Fibroblast of the aortic adventitia (primary cell): ENCODE results near the gene GRIA4. TPM values are rescaled to one million over a fixed set of nuclear protein-coding genes. Genes with fewer than 3 reads are reported as not detected.

ENCODE experiments used
- DNase-seq: peaks from one replicate; pipeline ENCODE4 v3.0.0-alpha.2; 2010; ENCODE audit warnings: low read depth
- H3K4me3 ChIP-seq: 2 replicates; pipeline ENCODE4 v1.5.1; 2011; ENCODE audit warnings: low read depth, mild to moderate bottlenecking, control low read depth, low read length, moderate library complexity
- total RNA-seq: library from RNA; depleted of rRNA; stranded (reverse); fragments of >200 nt; gene quantifications from 2 replicates; pipeline ENCODE4 v1.2.3, GENCODE V29; 2012; ENCODE audit warnings: low replicate concordance
- TF ChIP-seq, protein P1 (sequence below): IDR thresholded peaks from 2 replicates; pipeline ENCODE4 v1.5.1; 2011; ENCODE audit warnings: mild to moderate bottlenecking, low read length, control low read depth, inconsistent platforms; ENCODE audit not compliant: insufficient read depth

GRIA4 gene
- total RNA-seq, 1 donor = under 0.01 TPM

DNA sequence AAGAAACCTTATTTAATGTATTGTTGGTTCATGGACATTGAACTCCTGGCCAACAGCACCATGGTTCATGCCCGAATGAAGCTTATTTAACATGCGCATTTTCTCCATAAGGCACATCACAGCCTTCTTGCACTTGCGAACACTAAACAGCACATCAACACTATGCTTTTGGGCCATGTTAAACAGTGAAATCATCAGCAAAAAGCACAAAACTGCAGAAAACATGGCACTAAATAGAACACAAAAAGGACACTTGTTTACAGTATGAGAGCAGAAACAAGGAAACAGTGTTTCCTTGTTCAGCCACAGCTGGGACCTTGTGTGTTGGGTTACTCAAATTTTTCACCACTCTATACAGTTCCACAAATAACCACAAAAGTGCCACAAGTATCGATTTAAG is 289.9 kb downstream of the GRIA4 start:
- no peak overlapping the region for H3K4me3 ChIP-seq
- TF ChIP-seq, protein P1, sequence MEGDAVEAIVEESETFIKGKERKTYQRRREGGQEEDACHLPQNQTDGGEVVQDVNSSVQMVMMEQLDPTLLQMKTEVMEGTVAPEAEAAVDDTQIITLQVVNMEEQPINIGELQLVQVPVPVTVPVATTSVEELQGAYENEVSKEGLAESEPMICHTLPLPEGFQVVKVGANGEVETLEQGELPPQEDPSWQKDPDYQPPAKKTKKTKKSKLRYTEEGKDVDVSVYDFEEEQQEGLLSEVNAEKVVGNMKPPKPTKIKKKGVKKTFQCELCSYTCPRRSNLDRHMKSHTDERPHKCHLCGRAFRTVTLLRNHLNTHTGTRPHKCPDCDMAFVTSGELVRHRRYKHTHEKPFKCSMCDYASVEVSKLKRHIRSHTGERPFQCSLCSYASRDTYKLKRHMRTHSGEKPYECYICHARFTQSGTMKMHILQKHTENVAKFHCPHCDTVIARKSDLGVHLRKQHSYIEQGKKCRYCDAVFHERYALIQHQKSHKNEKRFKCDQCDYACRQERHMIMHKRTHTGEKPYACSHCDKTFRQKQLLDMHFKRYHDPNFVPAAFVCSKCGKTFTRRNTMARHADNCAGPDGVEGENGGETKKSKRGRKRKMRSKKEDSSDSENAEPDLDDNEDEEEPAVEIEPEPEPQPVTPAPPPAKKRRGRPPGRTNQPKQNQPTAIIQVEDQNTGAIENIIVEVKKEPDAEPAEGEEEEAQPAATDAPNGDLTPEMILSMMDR = no peak
- no peak for DNase-seq

DNA sequence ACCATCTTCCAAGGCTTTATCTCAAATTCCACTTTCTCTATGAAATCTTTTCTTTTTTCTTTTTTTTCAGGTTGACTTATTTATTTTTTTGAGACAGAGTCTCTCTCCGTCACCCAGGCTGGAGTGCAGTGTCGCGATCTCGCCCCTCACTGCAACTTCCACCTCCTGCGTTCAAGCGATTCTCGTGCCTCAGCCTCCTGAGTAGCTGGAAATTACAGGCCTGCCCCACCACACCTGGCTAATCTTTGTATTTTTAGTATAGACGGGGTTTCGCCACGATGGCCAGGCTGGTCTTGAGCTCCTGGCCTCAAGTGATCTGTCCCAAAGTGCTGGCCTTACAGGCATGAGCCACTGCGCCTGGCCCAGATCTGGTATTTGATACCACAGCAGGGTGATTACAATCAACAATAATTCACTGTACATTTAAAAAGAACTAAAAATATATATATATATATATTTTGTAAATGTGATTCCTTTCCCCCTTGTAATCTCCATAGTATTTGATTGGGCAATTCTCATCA is 290.7 kb downstream of the GRIA4 start:
- H3K4me3 ChIP-seq = no peak overlapping the region
- TF ChIP-seq, protein P1 = no peak
- DNase-seq = no peak

- TF ChIP-seq, protein P1 = no peak
- H3K4me3 ChIP-seq = no peak overlapping the region
- DNase-seq = no peak
Observed at GRCh38 chr11:105903113-105903512, 293.2 kb downstream of the GRIA4 start.

DNA sequence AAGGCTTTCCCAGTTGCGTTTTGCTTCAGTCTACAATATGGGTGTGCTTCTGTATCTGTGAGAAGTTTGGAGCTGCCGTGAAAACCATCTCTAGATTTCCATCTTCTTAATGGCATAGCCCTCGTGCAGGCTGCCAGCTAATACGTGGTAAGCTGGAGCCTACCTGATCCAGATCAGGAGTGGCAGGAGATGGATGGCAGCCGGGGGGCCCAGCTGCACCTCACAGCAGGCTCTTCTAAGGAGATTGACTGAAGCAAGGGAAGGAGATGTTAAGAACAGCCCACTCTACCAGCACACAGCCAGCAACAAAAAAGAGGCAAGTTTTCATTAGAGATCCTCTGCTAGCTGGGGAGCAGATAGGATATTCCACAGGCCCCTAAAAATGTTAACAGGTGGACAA is 296.6 kb downstream of the GRIA4 start:
- no peak for DNase-seq
- H3K4me3 ChIP-seq = no peak overlapping the region
- TF ChIP-seq, protein P1 = no peak

DNA sequence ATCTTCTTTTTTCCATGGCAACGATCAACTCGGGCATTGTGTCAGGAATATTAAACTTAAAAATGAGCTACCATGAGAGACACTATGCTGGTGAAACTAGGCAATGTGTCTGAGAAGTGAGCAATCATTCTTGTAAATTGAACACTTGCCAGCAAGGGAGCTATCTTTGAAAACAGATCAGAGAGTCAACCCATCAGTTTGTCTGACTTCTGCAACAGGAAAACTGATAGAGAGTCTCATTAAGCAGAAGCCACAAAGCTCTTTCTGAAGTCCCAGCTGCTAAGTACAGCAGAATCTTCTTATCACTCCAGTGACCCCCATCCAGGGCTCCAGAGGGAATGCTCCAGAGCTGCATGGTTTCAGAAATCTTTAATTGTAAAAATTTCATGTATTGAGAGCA is 297.4 kb downstream of the GRIA4 start:
- no peak overlapping the region for H3K4me3 ChIP-seq
- no peak for DNase-seq
- TF ChIP-seq, protein P1 = no peak

GRCh38 chr11:105910095-105910715 is 300.3 kb downstream of the GRIA4 start:
- no peak overlapping the region for H3K4me3 ChIP-seq
- TF ChIP-seq, protein P1 = no peak
- no peak for DNase-seq

DNA sequence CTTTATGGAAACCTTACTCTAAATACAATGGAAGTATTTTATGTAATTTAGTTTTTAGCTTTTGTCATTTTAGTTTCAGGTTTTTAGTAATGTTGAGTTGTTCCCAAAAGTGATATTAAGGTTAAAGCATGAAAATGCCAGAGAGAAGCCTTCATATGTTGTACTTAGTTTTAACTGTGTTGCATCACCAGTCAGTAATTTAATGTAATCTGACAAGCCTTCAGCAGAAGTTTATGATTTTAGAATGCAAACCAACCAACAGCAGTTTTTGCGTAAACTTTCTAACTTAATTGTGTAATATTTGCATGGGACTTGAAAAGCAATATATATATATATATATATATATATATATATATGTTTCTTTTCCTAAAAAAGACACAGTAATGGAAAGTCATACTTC is 301.6 kb downstream of the GRIA4 start:
- no peak overlapping the region for H3K4me3 ChIP-seq
- TF ChIP-seq, protein P1 = no peak
- no peak for DNase-seq
